ENCODE data around the gene E2F3.

E2F3 gene

GRCh38 chr6:20408851-20409250 lies 7.2 kb downstream of the E2F3 start:
- no peak for DNase-seq (ENCODE audit: low read depth)
- TF ChIP-seq, protein P1, sequence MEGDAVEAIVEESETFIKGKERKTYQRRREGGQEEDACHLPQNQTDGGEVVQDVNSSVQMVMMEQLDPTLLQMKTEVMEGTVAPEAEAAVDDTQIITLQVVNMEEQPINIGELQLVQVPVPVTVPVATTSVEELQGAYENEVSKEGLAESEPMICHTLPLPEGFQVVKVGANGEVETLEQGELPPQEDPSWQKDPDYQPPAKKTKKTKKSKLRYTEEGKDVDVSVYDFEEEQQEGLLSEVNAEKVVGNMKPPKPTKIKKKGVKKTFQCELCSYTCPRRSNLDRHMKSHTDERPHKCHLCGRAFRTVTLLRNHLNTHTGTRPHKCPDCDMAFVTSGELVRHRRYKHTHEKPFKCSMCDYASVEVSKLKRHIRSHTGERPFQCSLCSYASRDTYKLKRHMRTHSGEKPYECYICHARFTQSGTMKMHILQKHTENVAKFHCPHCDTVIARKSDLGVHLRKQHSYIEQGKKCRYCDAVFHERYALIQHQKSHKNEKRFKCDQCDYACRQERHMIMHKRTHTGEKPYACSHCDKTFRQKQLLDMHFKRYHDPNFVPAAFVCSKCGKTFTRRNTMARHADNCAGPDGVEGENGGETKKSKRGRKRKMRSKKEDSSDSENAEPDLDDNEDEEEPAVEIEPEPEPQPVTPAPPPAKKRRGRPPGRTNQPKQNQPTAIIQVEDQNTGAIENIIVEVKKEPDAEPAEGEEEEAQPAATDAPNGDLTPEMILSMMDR (conservative IDR thresholded peaks at IDR 0.05; ENCODE audit: control insufficient read depth, insufficient read depth, low read depth, low read length): no peak
- H3K4me3 ChIP-seq (ENCODE audit: control insufficient read depth, low read depth, low read length): no peak overlapping the region

DNA sequence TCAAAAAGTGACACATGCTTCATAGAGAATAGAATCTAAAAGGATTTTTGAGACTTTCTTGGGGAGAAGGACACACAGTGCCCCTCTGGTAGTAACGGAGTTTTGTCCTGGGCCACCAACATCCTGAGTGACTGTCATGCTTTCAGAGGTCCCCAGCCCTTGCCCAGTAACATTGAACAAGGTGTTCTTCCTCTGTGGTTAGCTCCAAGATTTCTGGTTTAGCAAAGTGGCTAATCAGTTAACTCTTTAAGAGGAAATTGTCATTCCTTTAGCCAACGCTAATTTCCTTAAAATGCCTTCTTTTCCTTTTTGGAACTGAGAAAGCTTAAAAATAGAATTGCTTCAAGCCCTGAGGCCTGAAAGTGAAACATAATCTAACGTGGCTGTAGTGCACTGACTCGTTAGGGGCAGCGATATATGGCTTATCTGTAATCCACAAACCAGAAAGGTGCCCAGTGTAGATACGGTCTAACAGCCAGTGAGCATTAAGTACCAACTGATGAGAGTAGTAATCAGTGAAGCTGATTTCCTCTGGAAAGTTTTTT lies 7.8 kb downstream of the E2F3 start:
- TF ChIP-seq, protein P1 (conservative IDR thresholded peaks at IDR 0.05; ENCODE audit: control insufficient read depth, insufficient read depth, low read depth, low read length): no peak
- DNase-seq (ENCODE audit: low read depth): no peak
- H3K4me3 ChIP-seq (ENCODE audit: control insufficient read depth, low read depth, low read length): no peak overlapping the region

DNA sequence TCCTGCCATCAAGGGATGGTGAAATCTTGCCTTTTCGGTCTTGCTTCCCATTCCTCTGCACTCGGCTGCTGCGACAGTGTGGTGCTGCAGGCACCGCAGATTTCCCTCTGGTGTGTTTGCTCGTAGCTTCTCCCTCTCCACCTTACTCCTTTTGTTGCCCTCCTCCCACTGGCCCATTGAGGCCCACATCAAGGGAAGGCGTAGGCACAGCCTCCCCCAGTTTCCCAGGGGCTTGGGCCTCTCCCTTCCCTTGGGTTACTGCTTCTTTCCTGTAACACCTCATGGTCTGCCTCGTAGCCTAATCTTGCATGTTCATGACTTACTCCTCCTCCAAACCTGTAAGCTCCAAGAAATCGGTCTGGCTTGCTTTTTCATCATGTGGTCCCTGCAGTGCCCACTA lies 9.9 kb downstream of the E2F3 start:
- DNase-seq (ENCODE audit: low read depth): no peak
- no peak overlapping the region for H3K4me3 ChIP-seq (ENCODE audit: control insufficient read depth, low read depth, low read length)
- TF ChIP-seq, protein P1 (conservative IDR thresholded peaks at IDR 0.05; ENCODE audit: control insufficient read depth, insufficient read depth, low read depth, low read length): no peak

DNA sequence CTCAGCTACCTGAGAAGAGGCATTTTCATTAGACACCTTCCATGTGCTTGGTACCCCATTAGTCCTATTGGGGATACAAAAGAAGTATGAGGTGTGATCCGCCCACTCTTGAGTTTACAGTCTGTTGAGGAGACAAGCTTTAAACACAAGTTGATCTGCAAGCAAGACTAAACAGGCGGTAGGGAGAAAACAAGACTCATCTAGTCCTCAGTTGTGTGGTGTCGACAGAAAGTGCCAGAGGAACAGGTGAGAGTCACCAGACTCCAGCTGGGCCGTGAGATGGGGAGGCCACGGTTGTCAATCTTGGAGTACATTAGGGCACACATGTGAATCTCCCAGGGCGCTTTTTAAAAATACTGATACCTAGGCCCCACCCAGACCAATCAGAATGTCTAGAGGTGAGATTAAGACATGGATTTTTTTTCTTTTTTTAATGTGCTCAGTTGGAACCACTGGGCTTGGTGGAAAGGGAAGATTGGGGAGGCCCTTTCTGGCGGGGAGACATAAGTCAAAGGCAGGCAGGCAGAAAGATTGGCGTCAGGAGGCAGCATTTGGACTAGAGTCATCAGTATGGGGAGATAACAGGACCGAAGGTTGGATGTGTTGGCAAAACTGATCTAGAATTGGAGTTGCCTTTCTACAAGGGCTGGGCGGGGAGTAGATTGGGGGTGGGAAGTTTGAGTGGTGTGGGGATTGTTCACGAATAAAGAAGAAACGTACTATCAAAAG lies 10.4 kb downstream of the E2F3 start:
- TF ChIP-seq, protein P1 (conservative IDR thresholded peaks at IDR 0.05; ENCODE audit: control insufficient read depth, insufficient read depth, low read depth, low read length): no peak

DNA sequence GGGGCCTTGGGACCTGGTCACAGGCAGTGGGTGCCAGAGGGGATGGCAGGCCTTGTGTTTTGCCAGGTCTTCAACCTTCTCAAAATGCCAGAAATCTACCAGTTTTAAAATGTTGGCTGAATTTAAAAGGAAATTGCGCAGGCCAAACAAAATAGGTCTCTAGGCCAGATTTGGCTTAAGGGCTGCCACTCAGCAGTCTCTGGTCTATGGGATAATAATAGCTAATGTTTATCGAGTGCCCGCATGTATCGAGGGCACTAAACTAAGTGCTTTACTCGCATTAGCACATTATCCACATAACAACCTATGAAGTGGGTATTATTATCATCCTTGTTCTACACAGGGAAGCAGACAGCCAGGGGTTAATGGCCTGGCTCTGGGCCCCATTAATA lies 11.0 kb downstream of the E2F3 start:
- DNase-seq (ENCODE audit: low read depth): no peak
- H3K4me3 ChIP-seq (ENCODE audit: control insufficient read depth, low read depth, low read length): no peak overlapping the region
- TF ChIP-seq, protein P1 (conservative IDR thresholded peaks at IDR 0.05; ENCODE audit: control insufficient read depth, insufficient read depth, low read depth, low read length): no peak

More for the DNA sequence above, 10.4 kb downstream of the E2F3 start:
- no peak for DNase-seq (ENCODE audit: low read depth)
- no peak overlapping the region for H3K4me3 ChIP-seq (ENCODE audit: control insufficient read depth, low read depth, low read length)

DNA sequence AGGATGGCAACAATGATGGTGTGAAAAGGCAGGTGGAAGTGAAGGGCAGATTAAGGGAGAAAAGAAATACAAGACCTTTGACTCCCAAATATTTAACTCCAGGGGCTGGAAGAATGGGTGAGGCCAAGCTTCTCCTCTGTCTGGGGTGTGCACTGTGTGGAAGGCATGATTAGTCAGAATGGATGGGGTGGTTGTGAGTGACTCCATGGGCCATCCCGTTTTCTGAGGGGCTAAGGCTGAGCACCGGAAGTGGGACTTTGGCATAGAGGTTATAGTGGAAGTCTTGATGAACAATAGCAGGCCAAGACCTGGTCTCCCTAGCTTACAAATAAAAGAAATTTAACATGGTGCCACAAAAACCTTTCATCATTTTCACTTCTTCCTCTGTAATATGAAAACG lies 12.1 kb downstream of the E2F3 start:
- TF ChIP-seq, protein P1 (conservative IDR thresholded peaks at IDR 0.05; ENCODE audit: control insufficient read depth, insufficient read depth, low read depth, low read length): no peak
- no peak overlapping the region for H3K4me3 ChIP-seq (ENCODE audit: control insufficient read depth, low read depth, low read length)
- no peak for DNase-seq (ENCODE audit: low read depth)
